KBM-7 (cell line): ENCODE measurements around the gene C1QTNF7.

Experiments used
- DNase-seq: peaks from one replicate; pipeline ENCODE4 v3.0.0-alpha.2; 2015
- in situ Hi-C: fragments of 300-500 bp; cut with MboI; formaldehyde crosslinking; loops from 2 replicates; pipeline ENCODE4 v1.14.3; 2020; ENCODE audit warnings: low sequenced_read_pairs, low pct_unique_long_range_greater_than_20kb, mixed read lengths

Gene C1QTNF7

GRCh38 chr4:15451181-15451865 is 23.5 kb downstream of the C1QTNF7 start:
- in situ Hi-C loops, result loop anchor here (25.0 kb wide), 1 partner anchor 214 kb away; no protein-coding TSS in a partner anchor
- DNase-seq, result peak; percentile 65

GRCh38 chr4:15451866-15452765 is 24.3 kb downstream of the C1QTNF7 start:
- in situ Hi-C loops, result loop anchor here (25.0 kb wide), 1 partner anchor 215 kb away; no protein-coding TSS in a partner anchor
- DNase-seq, result no peak

- in situ Hi-C loops, result loop anchor here (25.0 kb wide), 1 partner anchor 218 kb away; no protein-coding TSS in a partner anchor
- no peak for DNase-seq
These were observed 27.5 kb downstream of the C1QTNF7 start for GRCh38 chr4:15455290-15455689.

- in situ Hi-C loops, result loop anchor here (25.0 kb wide), 1 partner anchor 220 kb away; no protein-coding TSS in a partner anchor
- DNase-seq, result peak; percentile 76
These were observed 29.8 kb downstream of the C1QTNF7 start for GRCh38 chr4:15457406-15458201.

GRCh38 chr4:15458616-15459015 is 30.8 kb downstream of the C1QTNF7 start:
- DNase-seq, result no peak
- in situ Hi-C loops, result loop anchor here (25.0 kb wide), 1 partner anchor 221 kb away; no protein-coding TSS in a partner anchor

- in situ Hi-C loops, result loop anchor here (25.0 kb wide), 1 partner anchor 222 kb away; no protein-coding TSS in a partner anchor
- no peak for DNase-seq
These were observed 31.9 kb downstream of the C1QTNF7 start for GRCh38 chr4:15459706-15460105.

- in situ Hi-C loops, result loop anchor here (25.0 kb wide), 1 partner anchor 229 kb away; no protein-coding TSS in a partner anchor
These were observed 38.8 kb downstream of the C1QTNF7 start for GRCh38 chr4:15466596-15466995.

GRCh38 chr4:15469402-15470127 is 41.7 kb downstream of the C1QTNF7 start, which contains the start of gene CC2D2A:
Gene CC2D2A (plus strand): TSS chr4:15469882. CDS start chr4:15475933, 6,051 bp downstream.
- DNase-seq, result peak; percentile 10
- in situ Hi-C loops, result loop anchor here (25.0 kb wide), 1 partner anchor 232 kb away; no protein-coding TSS in a partner anchor

More at GRCh38 chr4:15466596-15466995, 38.8 kb downstream of the C1QTNF7 start:
- DNase-seq, result no peak

GRCh38 chr4:15470128-15470475 is 42.3 kb downstream of the C1QTNF7 start:
- in situ Hi-C loops, result loop anchor here (25.0 kb wide), 1 partner anchor 233 kb away; no protein-coding TSS in a partner anchor
- DNase-seq, result no peak

- no peak for DNase-seq
- in situ Hi-C loops, result no loop called here
These were observed 48.6 kb downstream of the C1QTNF7 start for GRCh38 chr4:15476396-15476795.

GRCh38 chr4:15478724-15479088 is 50.9 kb downstream of the C1QTNF7 start:
- DNase-seq, result no peak
- in situ Hi-C loops, result no loop called here

GRCh38 chr4:15479089-15479912 is 51.5 kb downstream of the C1QTNF7 start:
- in situ Hi-C loops, result no loop called here
- peak; percentile 77 for DNase-seq

GRCh38 chr4:15479913-15480185 is 52.0 kb downstream of the C1QTNF7 start:
- in situ Hi-C loops, result no loop called here
- no peak for DNase-seq

GRCh38 chr4:15481961-15482745 is 54.3 kb downstream of the C1QTNF7 start:
- in situ Hi-C loops, result no loop called here

GRCh38 chr4:15482842-15483241 is 55.0 kb downstream of the C1QTNF7 start:
- in situ Hi-C loops, result no loop called here
- DNase-seq, result no peak

More at GRCh38 chr4:15481961-15482745, 54.3 kb downstream of the C1QTNF7 start:
- no peak for DNase-seq

GRCh38 chr4:15488136-15488535 is 60.3 kb downstream of the C1QTNF7 start:
- DNase-seq, result no peak
- in situ Hi-C loops, result no loop called here
